HEK293 (cell line): Measurements from ENCODE around the gene KCNMA1.

Source experiments
- CTCF ChIA-PET: fragments of 350-600 bp; formaldehyde crosslinking; extraction: SDS; loops from one replicate; lab custom pipeline; 2021; ENCODE audit warnings: antibody characterized with exemption; lab: Yijun Ruan, JAX
- POLR2A ChIA-PET: fragments of 300-600 bp; formaldehyde crosslinking; extraction: SDS; loops from one replicate; lab custom pipeline; 2020; ENCODE audit warnings: antibody characterized with exemption, inconsistent platforms; lab: Yijun Ruan, JAX
- H3K27ac ChIP-seq: fragments of 200-500 bp; sonication (Bioruptor generic); 2 replicates; pipeline ENCODE4 v1.5.1; 2014; ENCODE audit warnings: low read depth, low read length, control low read depth, inconsistent platforms; ENCODE audit errors: extremely low read depth
- H3K36me3 ChIP-seq, 2 experiments: fragments of 200-500 bp in 1 of 2; sonication (Bioruptor generic) in 1 of 2; 1 replicate in 1 of 2; 2 replicates in 1 of 2; pipeline ENCODE4 v1.5.1; 2014 to 2017; ENCODE audit warnings: inconsistent platforms in 2 of 2, low read length in 2 of 2; ENCODE audit not compliant: control insufficient read depth in 2 of 2, insufficient read depth in 1 of 2
- H3K4me1 ChIP-seq: fragments of 200-500 bp; sonication (Bioruptor generic); 2 replicates; pipeline ENCODE4 v1.5.1; 2014; ENCODE audit warnings: mild to moderate bottlenecking, low read length, inconsistent platforms; ENCODE audit not compliant: control insufficient read depth, insufficient read depth
- H3K4me3 ChIP-seq: 2 replicates; pipeline ENCODE4 v1.5.1; 2011; ENCODE audit warnings: low read depth, mild to moderate bottlenecking, control low read depth, low read length, moderate library complexity
- H3K9me3 ChIP-seq: fragments of 200-500 bp; sonication (Bioruptor generic); 2 replicates; pipeline ENCODE4 v1.5.1; 2014; ENCODE audit warnings: low read depth, low read length, inconsistent platforms; ENCODE audit not compliant: control insufficient read depth, insufficient read depth
- GLI4 ChIP-seq: fragments of 450-650 bp; formaldehyde crosslinking; IDR thresholded peaks from 2 replicates; pipeline ENCODE4 v1.5.1; 2016; ENCODE audit warnings: missing biosample characterization, missing genetic modification characterization
- IKZF3 ChIP-seq: fragments of 450-650 bp; IDR thresholded peaks from 2 replicates; pipeline ENCODE4 v1.5.0; 2018; ENCODE audit warnings: missing biosample characterization, mild to moderate bottlenecking, missing genetic modification characterization, moderate library complexity
- SP2 ChIP-seq: fragments of 450-650 bp; formaldehyde crosslinking; IDR thresholded peaks from 2 replicates; pipeline ENCODE4 v1.5.1; 2016; ENCODE audit warnings: missing biosample characterization, missing genetic modification characterization
- ZBTB1 ChIP-seq: fragments of 450-650 bp; formaldehyde crosslinking; IDR thresholded peaks from 2 replicates; pipeline ENCODE4 v1.5.1; 2016; ENCODE audit warnings: missing biosample characterization, missing genetic modification characterization
- ZFP37 ChIP-seq: fragments of 450-650 bp; formaldehyde crosslinking; IDR thresholded peaks from 2 replicates; pipeline ENCODE4 v1.5.1; 2016; ENCODE audit warnings: missing biosample characterization, missing genetic modification characterization
- ZNF112 ChIP-seq: fragments of 450-650 bp; formaldehyde crosslinking; IDR thresholded peaks from 2 replicates; pipeline ENCODE4 v1.5.0; 2017; ENCODE audit warnings: missing biosample characterization, missing genetic modification characterization
- ZNF2 ChIP-seq: fragments of 450-650 bp; formaldehyde crosslinking; IDR thresholded peaks from 2 replicates; pipeline ENCODE4 v1.5.1; 2016; ENCODE audit warnings: missing biosample characterization, missing genetic modification characterization
- ZNF449 ChIP-seq: fragments of 450-650 bp; formaldehyde crosslinking; IDR thresholded peaks from 2 replicates; pipeline ENCODE4 v1.5.1; 2017; ENCODE audit warnings: missing biosample characterization, mild to moderate bottlenecking, missing genetic modification characterization, moderate library complexity
- ZNF48 ChIP-seq: fragments of 450-650 bp; formaldehyde crosslinking; IDR thresholded peaks from 2 replicates; pipeline ENCODE4 v1.5.1; 2016; ENCODE audit warnings: missing biosample characterization, missing genetic modification characterization
- ZNF518A ChIP-seq: fragments of 450-650 bp; formaldehyde crosslinking; conservative IDR thresholded peaks from 2 replicates; pipeline ENCODE4 v1.5.1; 2016; ENCODE audit warnings: low read depth, missing biosample characterization, missing genetic modification characterization
- ZNF549 ChIP-seq: fragments of 450-650 bp; IDR thresholded peaks from 2 replicates; pipeline ENCODE4 v1.5.1; 2018; ENCODE audit warnings: missing biosample characterization, missing genetic modification characterization, mild to moderate bottlenecking, inconsistent platforms, moderate library complexity
- ZNF571 ChIP-seq: fragments of 450-650 bp; formaldehyde crosslinking; IDR thresholded peaks from 2 replicates; pipeline ENCODE4 v1.5.0; 2017; ENCODE audit warnings: missing biosample characterization, missing genetic modification characterization
- ZNF639 ChIP-seq: fragments of 450-650 bp; formaldehyde crosslinking; IDR thresholded peaks from 2 replicates; pipeline ENCODE4 v1.5.1; 2016; ENCODE audit warnings: missing biosample characterization, missing genetic modification characterization
- ZNF670 ChIP-seq: fragments of 450-650 bp; formaldehyde crosslinking; IDR thresholded peaks from 2 replicates; pipeline ENCODE4 v1.5.1; 2016; ENCODE audit warnings: missing biosample characterization, missing genetic modification characterization, low read depth
- ZNF843 ChIP-seq: fragments of 450-650 bp; formaldehyde crosslinking; IDR thresholded peaks from 2 replicates; pipeline ENCODE4 v1.5.1; 2016; ENCODE audit warnings: missing biosample characterization, missing genetic modification characterization
- TF ChIP-seq, protein P1 (sequence below): fragments of 450-650 bp; formaldehyde crosslinking; IDR thresholded peaks from 2 replicates; pipeline ENCODE4 v1.5.1; 2016; ENCODE audit warnings: missing biosample characterization, missing genetic modification characterization
- TF ChIP-seq, protein P2 (sequence below): fragments of 450-650 bp; formaldehyde crosslinking; IDR thresholded peaks from 2 replicates; pipeline ENCODE4 v1.5.1; 2016; ENCODE audit warnings: missing biosample characterization, missing genetic modification characterization
- TF ChIP-seq, protein P3 (sequence below): fragments of 450-650 bp; formaldehyde crosslinking; IDR thresholded peaks from 2 replicates; pipeline ENCODE4 v1.5.1; 2016; ENCODE audit warnings: missing biosample characterization, missing genetic modification characterization

Gene KCNMA1

GRCh38 chr10:77052593-77052992 is 585.0 kb downstream of the KCNMA1 start (continued):
- no peak for TF ChIP-seq ZNF449 (tag by site-specific recombination)

DNA sequence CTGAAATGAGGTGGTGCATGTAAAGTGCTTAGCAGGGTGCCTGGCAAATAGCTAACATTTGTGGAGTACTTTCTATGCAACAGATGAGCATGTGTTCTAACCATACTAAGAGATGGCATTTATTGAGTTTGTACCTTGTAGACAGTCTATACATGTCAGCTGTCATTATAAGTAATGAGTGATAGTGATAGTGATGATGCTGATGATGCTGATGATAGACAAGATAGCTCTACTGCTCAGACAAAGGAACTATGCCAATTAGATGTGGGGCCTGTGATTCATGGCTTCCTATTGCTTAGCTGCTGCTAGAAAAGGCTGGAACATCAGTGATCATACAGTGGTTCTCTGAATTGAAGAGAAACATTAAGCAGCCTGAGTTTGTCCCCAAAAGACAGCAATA is 585.8 kb downstream of the KCNMA1 start:
- Histone ChIP-seq H3K4me3 (no peak overlapping the region), H3K27ac (no peak overlapping the region), H3K9me3 (no peaks in the 10 kb centered on the region), H3K36me3 (no peaks in the 10 kb centered on the region), H3K4me1 (no peaks in the 10 kb centered on the region)
- TF ChIP-seq ZNF2 (tag by site-specific recombination) (no peak), ZNF48 (tag by site-specific recombination) (no peak), ZNF843 (tag by site-specific recombination) (no peak), GLI4 (tag by site-specific recombination) (no peak)
- ChIA-PET POLR2A (no interaction called here), CTCF (no interaction called here)

GRCh38 chr10:77049896-77050295 is 587.7 kb downstream of the KCNMA1 start:
- CTCF ChIA-PET, result no interaction called here
- Histone ChIP-seq H3K36me3 (no peaks in the 10 kb centered on the region), H3K27ac (no peak overlapping the region), H3K9me3 (no peaks in the 10 kb centered on the region), H3K4me1 (no peaks in the 10 kb centered on the region), H3K4me3 (no peak overlapping the region)
- POLR2A ChIA-PET, result no interaction called here
- TF ChIP-seq ZFP37 (tag by site-specific recombination) (no peak), ZNF549 (tag by site-specific recombination) (no peak), ZNF639 (tag by site-specific recombination) (no peak), ZNF571 (tag by site-specific recombination) (no peak), SP2 (no peak)

- ChIA-PET CTCF (no interaction called here), POLR2A (no interaction called here)
- no peaks in the 10 kb centered on the region for H3K9me3 ChIP-seq
- no peaks in the 10 kb centered on the region for H3K36me3 ChIP-seq
- no peaks in the 10 kb centered on the region for H3K4me1 ChIP-seq
- no peak overlapping the region for H3K4me3 ChIP-seq
- H3K27ac ChIP-seq, result no peak overlapping the region
- TF ChIP-seq ZBTB1 (no peak), IKZF3 (tag by site-specific recombination) (no peak), ZNF518A (no peak), SP2 (no peak), ZNF112 (no peak), ZNF670 (tag by site-specific recombination) (no peak)
- TF ChIP-seq, protein P1, sequence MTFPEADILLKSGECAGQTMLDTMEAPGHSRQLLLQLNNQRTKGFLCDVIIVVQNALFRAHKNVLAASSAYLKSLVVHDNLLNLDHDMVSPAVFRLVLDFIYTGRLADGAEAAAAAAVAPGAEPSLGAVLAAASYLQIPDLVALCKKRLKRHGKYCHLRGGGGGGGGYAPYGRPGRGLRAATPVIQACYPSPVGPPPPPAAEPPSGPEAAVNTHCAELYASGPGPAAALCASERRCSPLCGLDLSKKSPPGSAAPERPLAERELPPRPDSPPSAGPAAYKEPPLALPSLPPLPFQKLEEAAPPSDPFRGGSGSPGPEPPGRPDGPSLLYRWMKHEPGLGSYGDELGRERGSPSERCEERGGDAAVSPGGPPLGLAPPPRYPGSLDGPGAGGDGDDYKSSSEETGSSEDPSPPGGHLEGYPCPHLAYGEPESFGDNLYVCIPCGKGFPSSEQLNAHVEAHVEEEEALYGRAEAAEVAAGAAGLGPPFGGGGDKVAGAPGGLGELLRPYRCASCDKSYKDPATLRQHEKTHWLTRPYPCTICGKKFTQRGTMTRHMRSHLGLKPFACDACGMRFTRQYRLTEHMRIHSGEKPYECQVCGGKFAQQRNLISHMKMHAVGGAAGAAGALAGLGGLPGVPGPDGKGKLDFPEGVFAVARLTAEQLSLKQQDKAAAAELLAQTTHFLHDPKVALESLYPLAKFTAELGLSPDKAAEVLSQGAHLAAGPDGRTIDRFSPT (tag by site-specific recombination), result no peak
- TF ChIP-seq, protein P2, sequence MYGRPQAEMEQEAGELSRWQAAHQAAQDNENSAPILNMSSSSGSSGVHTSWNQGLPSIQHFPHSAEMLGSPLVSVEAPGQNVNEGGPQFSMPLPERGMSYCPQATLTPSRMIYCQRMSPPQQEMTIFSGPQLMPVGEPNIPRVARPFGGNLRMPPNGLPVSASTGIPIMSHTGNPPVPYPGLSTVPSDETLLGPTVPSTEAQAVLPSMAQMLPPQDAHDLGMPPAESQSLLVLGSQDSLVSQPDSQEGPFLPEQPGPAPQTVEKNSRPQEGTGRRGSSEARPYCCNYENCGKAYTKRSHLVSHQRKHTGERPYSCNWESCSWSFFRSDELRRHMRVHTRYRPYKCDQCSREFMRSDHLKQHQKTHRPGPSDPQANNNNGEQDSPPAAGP (tag by site-specific recombination), result no peak
- TF ChIP-seq, protein P3, sequence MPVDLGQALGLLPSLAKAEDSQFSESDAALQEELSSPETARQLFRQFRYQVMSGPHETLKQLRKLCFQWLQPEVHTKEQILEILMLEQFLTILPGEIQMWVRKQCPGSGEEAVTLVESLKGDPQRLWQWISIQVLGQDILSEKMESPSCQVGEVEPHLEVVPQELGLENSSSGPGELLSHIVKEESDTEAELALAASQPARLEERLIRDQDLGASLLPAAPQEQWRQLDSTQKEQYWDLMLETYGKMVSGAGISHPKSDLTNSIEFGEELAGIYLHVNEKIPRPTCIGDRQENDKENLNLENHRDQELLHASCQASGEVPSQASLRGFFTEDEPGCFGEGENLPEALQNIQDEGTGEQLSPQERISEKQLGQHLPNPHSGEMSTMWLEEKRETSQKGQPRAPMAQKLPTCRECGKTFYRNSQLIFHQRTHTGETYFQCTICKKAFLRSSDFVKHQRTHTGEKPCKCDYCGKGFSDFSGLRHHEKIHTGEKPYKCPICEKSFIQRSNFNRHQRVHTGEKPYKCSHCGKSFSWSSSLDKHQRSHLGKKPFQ (tag by site-specific recombination), result no peak
Measured at GRCh38 chr10:77049146-77049545, 588.5 kb downstream of the KCNMA1 start.
